DLD1 (cell line): ENCODE measurements around the gene TBCCD1.

Source experiments
- in situ Hi-C: cut with HindIII; loops from 2 replicates; pipeline ENCODE4 v1.10.0; 2017; ENCODE audit warnings: low sequenced_read_pairs

Gene TBCCD1, protein sequence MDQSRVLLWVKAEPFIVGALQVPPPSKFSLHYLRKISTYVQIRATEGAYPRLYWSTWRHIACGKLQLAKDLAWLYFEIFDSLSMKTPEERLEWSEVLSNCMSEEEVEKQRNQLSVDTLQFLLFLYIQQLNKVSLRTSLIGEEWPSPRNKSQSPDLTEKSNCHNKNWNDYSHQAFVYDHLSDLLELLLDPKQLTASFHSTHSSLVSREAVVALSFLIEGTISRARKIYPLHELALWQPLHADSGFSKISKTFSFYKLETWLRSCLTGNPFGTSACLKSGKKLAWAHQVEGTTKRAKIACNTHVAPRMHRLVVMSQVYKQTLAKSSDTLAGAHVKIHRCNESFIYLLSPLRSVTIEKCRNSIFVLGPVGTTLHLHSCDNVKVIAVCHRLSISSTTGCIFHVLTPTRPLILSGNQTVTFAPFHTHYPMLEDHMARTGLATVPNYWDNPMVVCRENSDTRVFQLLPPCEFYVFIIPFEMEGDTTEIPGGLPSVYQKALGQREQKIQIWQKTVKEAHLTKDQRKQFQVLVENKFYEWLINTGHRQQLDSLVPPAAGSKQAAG

DNA sequence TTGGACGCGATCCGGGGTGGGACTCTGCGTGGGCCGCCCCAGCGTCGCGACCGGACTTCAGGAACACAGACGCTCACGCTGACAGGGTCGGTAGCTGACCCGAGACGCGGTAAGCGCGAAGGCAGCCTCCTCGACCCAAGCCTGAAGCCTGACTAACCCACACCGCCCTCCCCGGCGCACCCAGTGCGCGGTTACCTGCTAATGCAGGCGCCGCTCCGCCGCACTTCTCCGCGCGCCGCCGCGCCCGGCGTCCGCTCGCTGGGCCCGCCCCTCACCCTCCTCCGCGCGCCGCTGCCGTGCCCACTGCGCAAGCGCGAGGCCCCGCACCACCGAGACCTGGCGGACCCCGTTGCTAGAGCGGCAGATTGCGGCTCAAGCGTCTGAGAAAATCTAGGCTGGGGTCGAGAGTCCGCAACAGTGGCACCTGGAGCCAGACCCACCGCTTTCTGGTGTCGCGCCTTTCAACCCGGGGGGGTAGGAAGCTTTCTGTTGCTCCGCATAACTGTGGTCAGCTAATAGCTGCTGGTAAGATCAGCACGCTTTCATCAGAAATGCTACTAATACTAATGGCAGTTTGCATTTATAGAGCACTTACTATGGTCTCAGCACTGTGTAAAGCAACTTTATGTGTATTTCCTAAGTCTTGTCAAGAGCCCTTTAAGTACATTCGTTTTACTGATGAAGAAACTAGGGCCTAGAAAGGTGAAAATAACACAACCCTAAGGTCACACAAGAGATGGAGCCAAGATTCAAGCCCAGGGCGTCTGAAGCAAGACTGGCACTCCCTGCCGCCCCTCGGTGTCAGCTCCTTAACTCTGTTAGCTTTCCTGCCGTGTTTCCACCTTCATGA, at the start of gene TBCCD1:
TBCCD1 (minus strand) TSS at position 268 of the 850 bp plus-strand sequence. CDS start 3,010 bp downstream, outside the sequence.
- in situ Hi-C loops, result no loop called here

DNA sequence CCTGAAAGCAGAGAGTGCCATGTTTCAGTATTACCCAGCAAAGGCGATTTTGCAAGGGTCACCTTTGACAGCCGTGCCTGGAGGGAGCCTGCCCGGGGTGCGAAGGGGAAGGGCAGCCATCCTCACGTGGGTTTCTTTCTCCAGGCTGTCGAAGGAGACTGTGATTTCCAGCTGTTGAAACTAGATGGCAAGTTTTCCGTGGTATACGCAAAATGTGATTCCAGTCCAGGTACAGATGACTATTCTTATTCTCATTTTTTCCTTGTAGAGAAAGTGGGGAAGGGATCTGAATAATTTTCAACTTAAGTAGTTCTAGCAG, 49.1 kb upstream of the TBCCD1 start:
- in situ Hi-C loops, result no loop called here

DNA sequence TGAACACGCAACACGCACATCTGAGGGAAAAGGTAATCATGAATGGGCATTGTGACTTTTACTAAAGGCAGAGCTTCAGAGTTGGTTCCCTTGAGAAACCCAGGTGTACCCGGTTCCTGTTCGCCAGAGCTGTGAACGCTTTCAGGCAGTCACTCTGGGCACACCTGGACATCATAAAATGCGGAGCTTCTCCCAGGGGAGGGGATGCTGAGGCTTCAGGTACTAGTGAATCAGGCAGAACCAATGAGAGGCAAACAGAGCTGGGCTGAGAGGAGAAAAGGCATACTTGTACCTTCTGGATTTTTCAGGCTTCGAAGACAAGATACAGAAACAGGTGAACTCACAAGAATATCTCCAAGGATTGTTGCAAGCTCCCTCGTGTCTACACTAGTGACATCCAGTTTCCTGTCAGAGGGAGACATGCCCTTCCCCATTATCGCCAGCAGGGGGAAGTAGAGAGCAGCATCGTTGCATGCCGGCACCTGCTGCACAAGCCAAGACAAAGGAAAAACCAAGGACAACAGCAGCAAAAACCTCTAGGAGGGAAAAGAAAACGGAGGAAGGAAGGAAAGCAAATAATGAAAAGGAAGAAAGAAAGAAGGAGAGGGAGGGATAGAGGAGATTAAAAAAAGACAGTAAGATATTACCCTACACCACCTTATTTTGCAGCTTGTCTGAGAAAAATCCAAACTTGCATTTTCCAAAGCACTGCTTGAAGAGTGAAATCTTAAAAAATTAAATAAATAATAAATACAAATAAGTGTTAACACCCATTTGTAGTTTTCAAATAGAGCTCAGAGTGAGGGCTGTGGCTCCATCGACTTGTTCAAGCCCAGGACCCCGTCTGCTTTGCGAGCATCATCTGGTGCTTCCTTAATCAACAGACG, 47.7 kb upstream of the TBCCD1 start:
- in situ Hi-C loops, result no loop called here

DNA sequence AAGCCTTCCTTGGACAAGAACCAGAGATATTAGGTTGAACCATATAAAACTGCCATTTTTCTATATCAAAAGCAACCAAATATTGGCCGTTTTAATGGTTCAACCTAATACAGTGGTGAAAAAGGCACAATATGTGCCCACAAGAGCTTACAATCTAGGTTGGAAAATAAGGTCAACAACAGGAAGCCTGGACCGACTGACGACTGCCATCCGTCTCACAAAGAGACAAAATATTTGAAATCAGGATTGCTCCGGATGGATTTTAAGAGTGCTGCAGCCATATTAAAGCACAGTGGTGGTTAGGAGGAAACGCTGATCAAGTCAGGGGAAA, 47.1 kb upstream of the TBCCD1 start:
- in situ Hi-C loops, result no loop called here

DNA sequence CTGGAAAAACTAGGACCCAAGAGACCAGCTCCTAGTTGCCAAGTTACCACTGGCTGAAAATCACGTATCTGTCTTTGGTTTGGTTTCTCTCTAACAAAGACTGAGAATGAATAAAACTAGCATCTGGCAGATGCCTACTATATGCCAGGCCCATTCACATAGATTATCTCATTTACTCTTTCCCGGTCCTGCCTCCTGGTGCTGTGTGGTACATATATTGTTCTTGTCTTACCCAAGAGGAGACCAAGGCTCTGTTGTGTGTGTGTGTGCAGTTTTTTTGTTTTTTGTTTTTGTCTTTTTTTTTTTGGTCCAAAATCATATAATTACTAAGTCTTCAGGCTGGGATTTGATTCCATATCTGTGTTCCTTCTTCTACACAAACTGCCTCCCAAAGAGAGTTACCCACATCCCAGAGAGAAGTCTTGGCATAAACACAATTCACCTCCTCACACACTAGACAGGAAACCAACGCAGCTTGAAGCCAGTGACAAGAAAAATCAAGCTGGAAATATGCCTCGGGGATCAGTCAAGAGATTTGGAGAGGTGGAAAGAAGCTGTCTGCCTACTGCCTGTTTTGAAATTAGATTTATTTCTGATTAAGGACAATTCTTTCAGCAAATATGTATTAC, 46.6 kb upstream of the TBCCD1 start:
- in situ Hi-C loops, result no loop called here

DNA sequence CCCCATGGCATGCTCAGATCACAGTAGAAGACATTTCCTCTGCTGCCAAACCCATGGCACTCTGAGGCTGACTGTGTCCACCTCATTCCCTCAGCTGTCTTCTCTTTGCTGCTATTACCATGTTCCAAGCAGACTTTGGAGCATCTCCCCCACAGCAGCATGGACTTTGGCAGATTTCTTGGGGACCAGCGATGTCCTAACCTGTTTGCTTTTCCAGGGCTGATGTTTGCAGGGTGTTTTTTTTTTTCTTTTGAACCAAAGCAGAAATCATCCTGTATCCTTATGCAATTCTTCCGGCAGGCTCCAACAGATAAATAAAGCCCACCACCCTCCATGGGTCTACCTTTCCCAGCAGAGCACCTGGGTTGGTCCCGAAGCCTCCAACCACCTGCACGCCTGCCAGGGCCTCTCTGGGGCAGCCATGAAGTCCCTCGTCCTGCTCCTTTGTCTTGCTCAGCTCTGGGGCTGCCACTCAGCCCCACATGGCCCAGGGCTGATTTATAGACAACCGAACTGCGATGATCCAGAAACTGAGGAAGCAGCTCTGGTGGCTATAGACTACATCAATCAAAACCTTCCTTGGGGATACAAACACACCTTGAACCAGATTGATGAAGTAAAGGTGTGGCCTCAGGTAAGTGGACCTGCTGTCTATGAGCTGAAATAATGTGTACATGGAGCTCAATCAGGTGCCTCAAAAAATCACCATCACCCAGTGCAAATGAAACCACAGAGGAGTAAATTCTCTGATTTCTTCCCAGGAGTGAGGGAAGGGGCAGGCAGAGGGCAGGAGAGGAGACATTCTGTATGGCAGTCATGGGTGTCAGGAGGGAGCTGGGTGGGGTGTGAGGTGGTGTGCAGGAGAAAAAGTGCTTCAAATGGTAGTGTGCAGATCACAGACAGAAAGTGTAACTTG, 45.8 kb upstream of the TBCCD1 start, which contains the start of gene AHSG:
AHSG (plus strand) TSS at position 340 of the 916 bp plus-strand sequence; CDS start at position 422, 82 bp downstream.
- in situ Hi-C loops, result no loop called here

DNA sequence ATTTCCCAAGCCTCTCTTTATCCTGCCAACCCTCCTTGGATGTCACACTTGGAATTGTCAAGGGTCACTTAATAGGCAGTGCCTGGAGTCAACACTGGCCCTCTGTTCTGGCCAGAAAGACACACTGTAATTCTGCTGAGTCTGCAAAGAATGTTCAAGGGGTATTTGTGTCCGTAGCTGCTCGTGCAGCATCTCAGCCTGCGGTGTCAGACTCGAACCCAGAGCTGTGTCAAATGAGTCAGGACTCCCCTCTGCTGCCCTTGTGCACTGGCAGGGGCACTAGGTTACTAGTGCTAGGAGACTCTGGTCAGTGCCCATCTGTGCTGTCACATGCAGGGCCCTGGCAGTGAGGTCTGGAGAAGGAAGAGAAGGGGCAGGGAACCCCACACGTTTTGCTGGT, 44.9 kb upstream of the TBCCD1 start:
- in situ Hi-C loops, result no loop called here

DNA sequence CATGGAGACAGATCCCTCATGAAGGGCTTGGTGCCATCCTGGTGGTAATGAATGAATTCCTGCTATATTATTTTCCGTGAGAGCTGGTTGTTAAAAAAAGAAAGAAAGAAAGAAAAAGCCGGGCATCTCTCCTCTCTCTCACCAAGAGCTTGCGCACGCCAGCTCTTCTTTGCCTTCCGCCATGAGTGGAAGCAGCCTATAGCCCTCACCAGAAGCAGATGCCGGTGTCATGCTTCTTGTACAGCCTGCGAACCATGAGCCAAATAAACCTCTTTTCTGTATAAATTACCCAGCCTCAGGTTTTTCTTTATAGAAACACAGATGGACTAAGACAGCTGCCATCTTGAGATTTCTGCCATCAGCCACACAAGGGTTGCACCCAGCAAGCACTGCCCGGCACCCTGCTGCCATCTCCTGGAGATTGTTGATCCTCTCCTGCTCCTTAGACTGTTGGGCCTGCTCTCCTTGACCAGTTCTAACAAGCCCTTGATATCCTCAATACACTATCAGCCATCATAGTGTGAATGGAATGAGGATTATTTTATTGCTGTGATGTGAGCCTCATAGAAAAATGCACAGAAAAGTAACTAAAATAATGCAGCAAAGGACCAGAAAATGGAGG, 42.2 kb upstream of the TBCCD1 start:
- in situ Hi-C loops, result no loop called here

DNA sequence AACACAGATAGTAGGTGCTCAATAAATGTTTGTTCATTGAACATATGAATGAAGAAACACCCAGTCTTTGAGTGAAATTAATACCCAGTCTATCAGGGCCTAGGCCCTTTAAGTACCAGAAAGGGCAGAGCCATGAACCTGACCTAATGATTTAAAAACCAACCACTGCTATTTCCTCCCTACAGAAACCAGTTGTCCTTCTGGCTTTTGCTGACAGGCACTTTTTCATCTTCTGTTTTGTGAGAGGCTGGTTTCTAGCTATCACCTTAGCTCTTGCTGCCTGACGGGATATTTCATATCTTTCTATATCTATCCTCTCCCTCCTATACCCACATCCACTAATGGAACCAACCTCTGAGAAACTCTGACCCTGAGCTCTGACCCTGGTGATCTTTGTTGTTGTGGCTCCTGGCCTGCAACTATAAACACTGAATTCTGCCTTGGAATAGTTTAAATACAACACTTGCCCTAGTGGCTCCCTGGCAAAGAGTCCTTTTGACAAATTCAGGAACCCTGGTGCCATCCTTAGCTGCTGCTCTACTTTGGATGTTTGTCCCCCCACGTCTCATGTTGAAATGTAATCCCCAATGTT, 41.6 kb upstream of the TBCCD1 start:
- in situ Hi-C loops, result no loop called here

DNA sequence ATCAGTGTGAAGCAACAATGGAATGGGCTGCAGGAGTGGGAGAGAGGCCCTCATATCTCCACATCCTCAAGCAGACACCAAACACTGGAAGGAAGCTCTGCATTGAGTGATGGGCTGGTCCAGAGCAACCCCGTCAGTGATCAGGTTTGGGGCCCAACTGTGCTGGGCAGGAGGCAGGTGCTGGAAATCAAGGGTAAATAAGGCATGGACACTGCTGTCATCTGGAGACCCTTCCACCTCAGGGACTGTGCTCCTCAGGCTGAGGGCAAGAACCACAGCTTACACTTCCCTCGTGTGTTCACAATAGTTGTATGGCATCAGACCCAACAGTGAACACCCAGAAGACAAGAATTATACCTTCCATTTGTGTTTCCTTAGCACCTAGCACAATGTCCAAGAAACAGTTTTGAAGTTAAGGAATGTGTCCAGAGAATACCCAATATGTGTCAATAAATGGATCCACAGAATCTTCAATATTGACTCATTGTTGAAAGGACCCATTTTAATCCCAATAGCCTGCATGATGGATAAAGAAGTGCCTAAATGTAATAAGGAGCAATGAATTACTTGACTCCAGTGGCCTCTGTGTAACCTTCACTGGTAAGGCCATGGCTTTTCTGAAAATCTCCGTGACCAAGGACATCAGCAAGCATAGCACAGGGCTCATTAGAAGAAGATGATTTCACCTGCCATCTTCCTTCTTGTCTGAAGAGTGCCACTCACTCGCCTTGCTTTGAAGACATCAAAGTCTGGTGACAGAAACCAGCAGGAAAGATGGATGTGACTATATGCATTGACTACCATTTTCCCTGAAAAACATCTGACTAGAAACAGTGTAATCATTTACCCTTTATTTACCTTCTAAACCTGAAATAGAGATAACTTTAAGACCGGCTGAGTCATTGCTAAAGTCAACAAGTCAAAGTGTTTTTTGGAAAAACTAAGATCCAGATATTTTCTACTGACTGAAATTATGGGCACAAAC, 38.7 kb upstream of the TBCCD1 start:
- in situ Hi-C loops, result no loop called here

DNA sequence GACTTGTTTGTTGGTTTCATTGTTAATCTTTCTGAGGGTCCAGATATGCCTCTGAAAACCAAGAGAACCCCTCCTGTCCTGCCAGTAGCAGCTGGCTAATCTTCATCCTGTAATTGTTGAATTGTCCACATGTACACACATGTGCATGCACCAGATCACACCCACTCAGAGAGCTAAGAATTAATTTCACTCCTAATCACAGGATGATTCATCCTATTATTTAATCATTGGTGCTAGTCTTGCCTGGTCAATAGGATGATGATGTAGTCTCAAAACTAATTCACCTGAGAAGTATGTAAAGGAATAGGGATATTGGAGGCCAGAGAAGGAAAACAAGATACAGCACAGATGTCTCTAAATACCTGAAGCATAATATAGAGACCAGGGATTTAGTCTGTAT, 37.9 kb upstream of the TBCCD1 start:
- in situ Hi-C loops, result no loop called here

DNA sequence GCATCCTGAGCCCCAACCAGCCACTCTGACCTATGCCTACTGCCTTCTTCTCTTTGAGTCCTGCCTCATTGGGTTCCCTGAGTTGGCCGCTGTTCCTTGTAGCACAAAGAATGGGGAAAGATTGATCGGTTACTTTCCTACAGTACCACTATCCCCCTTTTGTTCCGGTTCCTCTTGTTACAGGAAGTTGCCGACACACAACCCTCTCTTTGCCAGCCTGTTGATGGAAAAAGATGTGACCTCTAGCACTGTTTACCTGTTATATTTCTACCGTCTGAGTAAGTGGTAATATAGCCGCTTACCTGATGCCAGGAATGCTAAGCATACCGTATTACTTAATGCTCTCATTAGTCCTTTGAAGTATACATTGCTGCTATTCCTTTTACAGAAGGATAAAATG, 36.0 kb upstream of the TBCCD1 start:
- in situ Hi-C loops, result no loop called here

DNA sequence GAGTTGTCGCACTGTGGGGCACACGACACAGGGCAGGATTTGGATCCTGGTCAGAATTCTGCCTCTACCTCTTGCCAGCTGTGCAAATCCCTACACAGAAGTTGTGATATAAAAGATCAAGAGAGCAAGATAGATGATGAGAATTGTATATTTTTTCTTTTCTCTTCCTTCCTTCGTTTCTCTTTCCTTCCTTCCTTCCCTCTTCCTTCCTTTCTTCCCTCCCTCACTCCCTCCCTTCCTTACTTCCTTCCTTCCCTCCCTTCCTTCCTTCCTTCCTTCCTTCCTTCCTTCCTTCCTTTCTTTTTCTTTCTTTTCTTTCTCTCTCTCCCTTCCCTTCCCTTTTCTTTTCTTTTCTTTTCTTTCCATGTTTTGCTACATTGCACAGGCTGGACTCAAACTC, 33.8 kb upstream of the TBCCD1 start:
- in situ Hi-C loops, result no loop called here

DNA sequence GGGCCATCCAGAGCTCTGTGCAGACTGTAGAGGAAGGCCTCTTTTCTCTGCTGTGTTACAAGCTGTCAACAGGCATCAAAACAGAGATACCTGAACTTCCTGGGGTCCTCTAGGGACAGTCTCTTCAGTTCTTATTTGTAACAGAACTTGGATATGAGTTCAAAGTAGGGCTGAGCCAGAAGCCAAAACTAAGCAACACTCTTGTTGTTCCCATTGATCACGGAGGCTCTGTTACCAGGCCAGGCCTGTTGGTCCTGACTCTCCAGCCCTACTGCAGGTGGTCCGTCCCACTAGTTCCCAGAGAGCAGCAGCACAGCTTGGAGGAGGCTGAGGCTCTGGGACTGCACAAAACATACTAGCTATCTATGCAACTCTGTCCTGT, 32.6 kb upstream of the TBCCD1 start:
- in situ Hi-C loops, result no loop called here

DNA sequence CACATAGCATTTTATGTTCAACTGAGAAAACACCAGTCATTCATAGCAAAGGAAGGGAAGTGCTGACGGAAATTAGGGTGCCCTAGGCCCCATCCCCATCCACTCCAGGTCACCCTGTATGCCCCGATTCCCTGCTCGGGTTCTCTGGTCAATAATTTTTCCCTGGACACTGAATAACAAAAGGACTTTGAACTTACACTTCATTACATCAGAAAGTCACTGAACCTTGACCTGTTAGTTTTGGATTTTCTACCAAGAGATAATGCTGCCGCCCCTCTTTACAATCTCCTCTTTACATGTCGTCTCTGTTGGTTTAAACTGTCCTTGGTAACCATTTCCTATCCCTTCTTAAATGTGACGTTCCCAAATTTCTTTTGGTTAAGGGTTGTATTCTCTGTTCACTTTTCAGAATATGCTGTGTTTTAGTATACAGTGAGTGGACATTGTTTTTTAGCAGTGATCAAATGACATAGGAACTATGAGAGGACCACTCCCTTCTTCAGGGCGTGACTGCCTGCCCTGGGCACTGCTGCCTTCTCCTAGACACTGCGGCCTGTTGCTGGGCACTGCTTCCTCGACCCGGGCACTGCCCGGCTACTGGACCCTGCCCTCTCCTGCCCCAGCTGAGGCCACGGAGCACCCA, 32.1 kb upstream of the TBCCD1 start:
- in situ Hi-C loops, result no loop called here

DNA sequence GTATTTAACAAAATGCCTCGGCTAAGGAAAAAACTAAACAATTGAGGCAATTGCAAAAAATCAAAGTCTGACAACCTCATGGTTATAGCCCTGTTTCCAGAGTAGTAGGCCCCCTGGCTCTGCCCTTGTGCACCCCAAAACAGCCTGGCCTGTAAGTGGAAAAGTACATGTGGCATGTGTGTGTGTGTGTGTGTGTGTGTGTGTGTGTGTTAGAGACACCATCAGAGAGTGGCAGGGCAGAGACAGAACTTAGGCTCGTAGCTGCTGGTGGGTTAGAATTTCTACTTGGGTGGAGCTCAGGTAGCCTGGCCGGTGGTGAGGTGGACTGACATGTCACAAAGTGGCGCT, 31.6 kb upstream of the TBCCD1 start:
- in situ Hi-C loops, result no loop called here
